ENCODE measurements around the gene DNAJC19.

The DNAJC19 gene

GRCh38 chr3:180977498-180977897 is 12.0 kb downstream of the DNAJC19 start:
- no peak for TF ChIP-seq REST (IDR thresholded peaks at IDR 0.05; ENCODE audit: low read depth)

- no peak for TF ChIP-seq FOXM1 (IDR thresholded peaks at IDR 0.05; ENCODE audit: borderline replicate concordance, low read depth)
- TF ChIP-seq REST (IDR thresholded peaks at IDR 0.05; ENCODE audit: low read depth): no peak
- TF ChIP-seq TAF1 (IDR thresholded peaks at IDR 0.05; ENCODE audit: low read depth): no peak
- no peak for TF ChIP-seq TCF12 (IDR thresholded peaks at IDR 0.05; ENCODE audit: low read depth)
- no peak for TF ChIP-seq EGR1 (IDR thresholded peaks at IDR 0.05)
- TF ChIP-seq TEAD4 (IDR thresholded peaks at IDR 0.05): no peak
- TF ChIP-seq NFIC (IDR thresholded peaks at IDR 0.05): no peak
- no peak for TF ChIP-seq ZBTB7A (IDR thresholded peaks at IDR 0.05; ENCODE audit: low read depth)
- TF ChIP-seq MAX (IDR thresholded peaks at IDR 0.05): no peak
- no peak for TF ChIP-seq CEBPB (IDR thresholded peaks at IDR 0.05)
- no peak for TF ChIP-seq RAD21 (IDR thresholded peaks at IDR 0.05; ENCODE audit: low read depth)
- no peak for TF ChIP-seq CREB1 (IDR thresholded peaks at IDR 0.05; ENCODE audit: low read depth)
- no peak for TF ChIP-seq YY1 (IDR thresholded peaks at IDR 0.05; ENCODE audit: low read depth)
- TF ChIP-seq USF1 (IDR thresholded peaks at IDR 0.05): no peak
- no peak for TF ChIP-seq EP300 (IDR thresholded peaks at IDR 0.05; ENCODE audit: borderline replicate concordance)
Measured at GRCh38 chr3:180974286-180974685, 15.2 kb downstream of the DNAJC19 start.

- TF ChIP-seq TAF1 (IDR thresholded peaks at IDR 0.05; ENCODE audit: low read depth) (no peak), CEBPB (IDR thresholded peaks at IDR 0.05) (no peak), NFIC (IDR thresholded peaks at IDR 0.05) (no peak), CREB1 (IDR thresholded peaks at IDR 0.05; ENCODE audit: low read depth) (no peak), TCF12 (IDR thresholded peaks at IDR 0.05; ENCODE audit: low read depth) (no peak), YY1 (IDR thresholded peaks at IDR 0.05; ENCODE audit: low read depth) (no peak)
Measured at GRCh38 chr3:180973543-180973942, 16.0 kb downstream of the DNAJC19 start.

GRCh38 chr3:180970931-180971330 is 18.6 kb downstream of the DNAJC19 start:
- TF ChIP-seq TEAD4 (IDR thresholded peaks at IDR 0.05) (no peak), CREB1 (IDR thresholded peaks at IDR 0.05; ENCODE audit: low read depth) (no peak), MAX (IDR thresholded peaks at IDR 0.05) (no peak), FOXM1 (IDR thresholded peaks at IDR 0.05; ENCODE audit: borderline replicate concordance, low read depth) (no peak), YY1 (IDR thresholded peaks at IDR 0.05; ENCODE audit: low read depth) (no peak), NFIC (IDR thresholded peaks at IDR 0.05) (no peak), REST (IDR thresholded peaks at IDR 0.05; ENCODE audit: low read depth) (no peak), EP300 (IDR thresholded peaks at IDR 0.05; ENCODE audit: borderline replicate concordance) (no peak), TAF1 (IDR thresholded peaks at IDR 0.05; ENCODE audit: low read depth) (no peak), ZBTB7A (IDR thresholded peaks at IDR 0.05; ENCODE audit: low read depth) (no peak), RAD21 (IDR thresholded peaks at IDR 0.05; ENCODE audit: low read depth) (no peak), EGR1 (IDR thresholded peaks at IDR 0.05) (no peak), TCF12 (IDR thresholded peaks at IDR 0.05; ENCODE audit: low read depth) (no peak), USF1 (IDR thresholded peaks at IDR 0.05) (no peak)

- no peak for TF ChIP-seq EP300 (IDR thresholded peaks at IDR 0.05; ENCODE audit: borderline replicate concordance)
- TF ChIP-seq REST (IDR thresholded peaks at IDR 0.05; ENCODE audit: low read depth): no peak
- no peak for TF ChIP-seq EGR1 (IDR thresholded peaks at IDR 0.05)
- no peak for TF ChIP-seq TAF1 (IDR thresholded peaks at IDR 0.05; ENCODE audit: low read depth)
- no peak for TF ChIP-seq YY1 (IDR thresholded peaks at IDR 0.05; ENCODE audit: low read depth)
- TF ChIP-seq USF1 (IDR thresholded peaks at IDR 0.05): no peak
- TF ChIP-seq FOXM1 (IDR thresholded peaks at IDR 0.05; ENCODE audit: borderline replicate concordance, low read depth): no peak
- TF ChIP-seq ZBTB7A (IDR thresholded peaks at IDR 0.05; ENCODE audit: low read depth): no peak
Measured at GRCh38 chr3:180962530-180962929, 27.0 kb downstream of the DNAJC19 start.

Measured in Ishikawa (cell line).